GM19238 (cell line): Measurements from ENCODE around the gene LYPD6B.

Experiments used
- DNase-seq: peaks from one replicate; pipeline ENCODE4 v3.0.0; 2011; ENCODE audit warnings: low spot score; ENCODE audit not compliant: insufficient read length

LYPD6B gene, protein sequence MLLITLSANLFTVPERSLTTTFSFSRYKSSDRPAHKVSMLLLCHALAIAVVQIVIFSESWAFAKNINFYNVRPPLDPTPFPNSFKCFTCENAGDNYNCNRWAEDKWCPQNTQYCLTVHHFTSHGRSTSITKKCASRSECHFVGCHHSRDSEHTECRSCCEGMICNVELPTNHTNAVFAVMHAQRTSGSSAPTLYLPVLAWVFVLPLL

DNA sequence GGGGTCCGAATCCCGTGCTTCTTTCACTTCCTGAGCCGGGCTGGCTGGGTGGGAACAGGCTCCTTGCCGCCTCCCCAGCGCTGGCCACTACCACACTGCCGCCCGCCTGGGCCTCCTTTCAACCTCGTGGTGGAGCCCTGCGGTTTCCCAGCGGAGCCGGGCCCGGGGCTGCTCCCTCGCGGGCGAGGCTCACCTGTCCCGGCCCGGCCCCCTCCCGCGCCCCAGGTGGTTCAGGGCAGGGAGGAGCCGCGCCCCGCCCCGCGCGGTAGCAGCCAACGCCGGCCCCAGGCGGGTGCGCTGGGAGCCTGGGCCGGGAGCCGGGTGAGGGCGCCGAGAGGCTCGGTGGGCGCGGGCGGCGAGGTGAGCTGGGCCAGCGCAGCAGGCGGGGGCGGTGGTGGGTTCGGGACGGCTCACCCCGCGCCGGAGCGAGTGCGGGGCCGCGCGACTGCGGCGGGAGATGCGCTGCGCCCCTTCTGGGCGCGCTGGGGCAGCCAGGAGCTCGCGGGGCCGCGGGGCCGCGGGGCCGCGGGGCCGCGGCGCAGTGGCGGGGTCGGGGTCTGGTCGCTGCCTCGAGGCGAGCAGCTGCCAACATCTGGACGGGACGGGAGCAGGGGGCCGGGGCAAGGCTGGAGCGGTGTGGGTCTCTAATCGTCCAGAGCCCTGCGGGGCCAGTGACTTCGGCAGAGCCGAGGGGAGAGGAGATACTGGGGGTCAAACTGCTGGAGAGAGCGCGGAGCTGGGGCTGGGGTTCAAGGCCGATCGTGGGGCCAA lies at the start of gene LYPD6B:
TSS of gene LYPD6B (plus strand) at position 258 of the 771 bp plus-strand sequence. CDS start 92,250 bp downstream, outside the sequence.
- DNase-seq = peak; percentile 23

DNA sequence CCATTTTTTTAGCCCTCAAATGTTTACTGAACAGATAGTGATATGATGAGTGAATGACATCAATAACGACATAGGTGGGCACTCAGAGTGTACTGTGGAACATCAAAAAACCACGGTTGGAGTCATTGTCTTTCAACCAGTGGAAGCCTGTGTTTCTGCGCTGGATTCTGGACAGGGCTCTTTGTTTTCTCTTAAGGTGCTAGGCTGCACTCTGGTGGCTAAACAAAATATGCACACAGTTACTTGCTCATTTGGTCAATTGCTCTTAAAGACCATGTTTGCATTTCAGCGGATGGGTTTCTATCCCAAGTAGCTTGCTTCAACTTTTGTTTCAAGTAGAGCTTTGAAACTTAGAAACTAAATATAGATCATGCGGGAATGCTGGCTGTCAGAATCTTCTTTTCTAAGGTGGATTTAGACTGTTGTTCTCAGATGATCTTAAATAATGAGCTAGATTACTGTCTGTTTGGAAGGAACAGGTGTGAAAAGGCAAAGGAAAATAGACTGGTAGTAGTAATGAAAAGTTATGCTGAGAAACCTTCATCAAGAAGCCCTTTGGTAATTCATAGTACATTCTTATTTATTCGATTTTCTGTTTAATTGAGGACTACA lies 48.5 kb upstream of the LYPD6B start:
- DNase-seq = peak; percentile 36

- DNase-seq = no peak
Observed at GRCh38 chr2:148990968-148991367, 47.5 kb upstream of the LYPD6B start.

DNA sequence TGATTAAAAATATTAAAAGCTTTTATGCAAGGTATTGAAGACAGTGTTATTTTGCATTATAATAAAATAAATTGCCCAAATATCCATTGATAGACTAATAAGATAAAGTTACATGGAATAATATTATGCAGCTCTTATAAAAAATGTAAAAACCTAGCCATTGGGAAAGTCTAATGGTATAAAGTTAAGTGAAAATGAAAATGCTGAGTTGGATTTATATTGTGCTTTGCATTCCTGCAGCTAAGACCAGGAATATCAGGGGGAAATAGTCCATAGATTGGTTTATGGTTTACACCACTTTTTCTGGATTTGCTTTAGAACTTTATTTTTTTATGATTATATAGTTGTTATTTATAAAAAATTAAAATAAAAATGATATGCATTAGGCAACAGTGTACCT lies 46.1 kb upstream of the LYPD6B start:
- DNase-seq = no peak

- no peak for DNase-seq
Observed at GRCh38 chr2:148993351-148993750, 45.1 kb upstream of the LYPD6B start.

- no peak for DNase-seq
Observed at GRCh38 chr2:148994341-148994740, 44.2 kb upstream of the LYPD6B start.

- no peak for DNase-seq
Observed at GRCh38 chr2:148996805-148997204, 41.7 kb upstream of the LYPD6B start.

GRCh38 chr2:148998165-148998830 lies 40.2 kb upstream of the LYPD6B start:
- no peak for DNase-seq

GRCh38 chr2:148998831-148999200 lies 39.7 kb upstream of the LYPD6B start:
- DNase-seq = no peak

DNA sequence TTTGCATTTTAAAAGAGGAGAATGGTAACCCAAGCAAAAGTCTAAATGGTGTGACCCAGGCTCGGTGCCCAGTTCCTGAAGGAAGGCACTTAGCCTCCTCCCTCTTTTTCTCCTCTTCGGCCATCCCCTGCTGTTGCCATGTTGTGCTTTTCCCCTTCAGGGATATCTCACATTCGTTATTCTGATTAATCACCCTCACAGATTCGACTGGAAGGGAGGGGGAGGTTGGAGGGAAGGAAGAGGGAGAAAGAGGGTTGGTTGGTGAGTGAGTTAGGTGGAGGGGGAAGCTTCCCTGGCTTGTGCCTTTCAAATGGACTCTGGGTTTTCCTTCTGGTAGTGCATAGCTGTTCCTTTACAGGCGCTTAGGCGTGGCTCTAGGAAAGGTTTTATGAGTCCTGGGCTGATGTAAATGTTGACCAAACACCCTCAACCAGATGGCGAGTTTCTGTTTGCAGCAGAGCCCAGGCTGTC lies 39.0 kb upstream of the LYPD6B start:
- no peak for DNase-seq

DNA sequence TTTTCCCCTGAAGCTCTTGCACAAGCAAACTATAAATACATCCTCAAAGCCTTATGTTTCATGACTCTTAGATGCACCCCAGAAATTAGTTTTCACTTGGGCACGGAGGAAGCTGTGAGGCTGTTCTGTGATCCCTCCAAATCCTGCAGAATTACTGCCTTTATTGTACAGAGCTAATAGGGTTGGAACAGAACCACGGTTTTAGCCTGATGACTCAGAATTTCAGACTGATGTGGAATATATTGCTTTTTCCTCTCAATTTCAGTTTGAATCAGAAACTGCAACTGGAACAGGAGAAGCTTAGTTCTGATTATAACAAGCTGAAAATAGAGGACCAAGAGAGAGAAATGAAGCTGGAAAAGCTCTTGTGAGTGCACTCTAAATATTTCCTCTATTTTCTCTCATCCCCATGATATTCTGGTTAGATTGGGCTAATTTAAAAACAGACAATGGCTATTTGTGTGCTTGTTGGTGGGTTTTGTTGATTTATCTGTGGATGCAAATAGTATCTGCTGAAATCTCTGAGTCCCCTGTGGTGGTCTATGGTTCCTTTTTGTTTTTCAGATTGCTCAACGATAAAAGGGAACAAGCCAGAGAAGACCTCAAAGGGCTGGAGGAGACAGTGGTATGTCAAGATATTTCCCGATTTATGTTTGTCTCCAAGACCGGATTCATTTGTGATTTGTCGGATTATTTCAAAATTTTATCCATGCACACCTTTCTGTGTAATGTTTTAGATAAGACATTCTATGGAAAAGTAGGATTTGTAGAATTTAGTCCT lies 38.2 kb upstream of the LYPD6B start:
- DNase-seq = no peak

- no peak for DNase-seq
Observed at GRCh38 chr2:149001496-149001895, 37.0 kb upstream of the LYPD6B start.

GRCh38 chr2:149002378-149002890 lies 36.1 kb upstream of the LYPD6B start:
- no peak for DNase-seq

DNA sequence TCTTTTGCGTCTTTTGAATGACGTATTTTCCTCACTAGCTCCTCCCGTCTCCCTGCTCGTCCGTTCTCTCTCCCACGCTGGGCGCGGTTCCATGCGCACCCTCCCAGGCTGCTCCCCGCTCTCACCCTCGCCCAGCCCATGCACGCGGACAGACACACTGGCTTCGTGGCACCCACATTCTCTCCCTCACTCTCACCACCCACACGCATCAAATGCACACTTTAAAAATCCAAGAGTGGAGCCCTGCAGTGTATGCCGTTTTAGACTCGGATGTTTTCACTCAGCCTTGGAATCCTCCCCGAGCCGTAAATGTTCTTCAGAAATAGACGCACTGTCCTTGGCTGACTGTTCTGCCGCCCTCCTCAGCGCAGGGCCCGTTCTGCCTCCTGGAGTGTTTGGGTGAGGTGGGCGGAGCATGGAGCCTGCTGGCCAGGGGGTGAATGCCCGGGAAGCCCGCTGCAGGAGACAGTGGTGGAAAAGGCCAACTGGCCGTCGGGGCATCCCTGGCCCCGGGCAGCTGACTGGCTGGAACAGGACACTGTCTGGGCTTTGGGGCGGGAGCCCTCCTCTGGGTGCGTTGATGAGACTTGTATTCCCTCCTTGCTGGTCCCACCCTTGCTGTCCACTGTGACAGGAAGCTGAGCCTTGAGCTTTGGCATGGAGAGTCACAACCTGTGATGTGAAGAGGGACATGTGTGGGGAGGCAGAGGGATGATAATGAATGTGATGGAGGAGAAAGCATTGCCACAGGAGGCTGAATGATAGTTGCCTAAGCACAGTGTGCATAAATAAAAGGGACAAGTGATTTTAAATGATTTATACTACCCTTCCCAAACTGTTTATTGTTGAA lies 35.4 kb upstream of the LYPD6B start:
- no peak for DNase-seq

- DNase-seq = no peak
Observed at GRCh38 chr2:149004836-149005235, 33.7 kb upstream of the LYPD6B start.

- no peak for DNase-seq
Observed at GRCh38 chr2:149005471-149006077, 32.9 kb upstream of the LYPD6B start.

DNA sequence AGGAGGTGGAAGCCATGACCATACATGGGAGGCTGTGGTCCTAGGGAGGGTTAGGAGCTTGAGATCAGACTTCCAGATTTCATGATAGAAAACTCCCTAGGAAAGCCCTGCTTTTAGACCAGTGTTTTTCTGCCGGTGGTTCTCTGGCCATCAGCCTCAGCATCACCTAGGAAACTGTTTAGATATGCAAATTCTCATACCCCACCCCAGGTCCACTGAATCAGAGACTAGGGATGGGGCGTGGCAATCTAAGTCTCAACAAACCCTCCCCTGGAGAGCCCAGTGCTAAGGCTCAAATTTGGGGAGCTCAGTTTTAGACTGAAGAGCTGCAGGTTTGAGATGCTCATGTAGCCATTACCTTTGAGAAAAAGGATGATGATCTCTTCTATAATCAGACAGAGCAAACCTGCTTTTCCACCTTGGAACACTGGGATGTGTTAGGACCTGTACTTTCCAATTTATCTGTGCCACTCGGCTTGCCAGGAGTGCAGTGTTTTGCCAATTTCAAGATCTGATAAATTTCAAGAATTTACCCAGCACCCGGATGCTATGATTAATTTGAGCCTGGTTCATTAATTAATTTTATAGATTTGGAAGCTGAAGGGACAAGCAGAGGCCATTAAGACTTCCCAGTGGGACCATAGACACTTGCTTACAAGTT lies 31.5 kb upstream of the LYPD6B start:
- DNase-seq = no peak

GRCh38 chr2:149008381-149008780 lies 30.1 kb upstream of the LYPD6B start:
- no peak for DNase-seq
